ENCODE data around the gene RGS7BP. TPM values are rescaled to one million over a fixed set of nuclear protein-coding genes. Genes with fewer than 3 reads are reported as not detected.

The RGS7BP gene
- total RNA-seq, 1 experiment from 2014 or later = 0.33 TPM

DNA sequence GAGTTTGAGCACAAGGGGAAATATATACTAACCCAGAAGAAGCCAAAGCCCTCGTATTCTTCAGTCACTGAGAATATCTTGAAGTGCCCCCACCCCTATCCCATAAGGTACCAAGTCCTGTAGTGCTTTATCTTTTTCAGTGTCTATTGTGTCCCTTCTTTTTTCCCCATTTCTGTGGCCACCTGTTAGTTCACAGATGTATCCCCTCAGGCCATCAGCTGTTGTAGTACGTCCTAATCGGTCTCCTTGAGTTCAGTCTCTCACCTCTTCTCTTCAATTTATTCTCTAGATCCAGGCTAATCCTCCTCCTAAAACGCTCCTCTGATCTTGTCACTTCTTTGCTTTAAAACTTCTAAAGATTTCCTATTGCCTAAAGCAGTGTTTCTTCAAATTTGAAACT lies 10.4 kb downstream of the RGS7BP start:
- Histone ChIP-seq H2AK5ac (ENCODE audit: insufficient read length, low read length) (no peak overlapping the region), H2BK12ac (ENCODE audit: insufficient read length, low read depth, low read length) (no peak overlapping the region), H3K4me2 (ENCODE audit: insufficient read depth, insufficient read length, low read length) (no peak overlapping the region), H2BK5ac (ENCODE audit: insufficient read length, low read length) (no peak overlapping the region), H3K18ac (ENCODE audit: insufficient read length, low read depth, low read length) (no peak overlapping the region), H4K20me1 (ENCODE audit: control insufficient read depth, insufficient read depth, insufficient read length) (no peaks in the 10 kb centered on the region), H3K23me2 (ENCODE audit: insufficient read length, low read depth, low read length, poor library complexity, severe bottlenecking) (no peaks in the 10 kb centered on the region), H2BK120ac (ENCODE audit: low read depth, low read length, poor library complexity, severe bottlenecking) (no peak overlapping the region), H3K56ac (ENCODE audit: insufficient read length, low read depth, low read length) (no peak overlapping the region), H4K8ac (replicated peaks; ENCODE audit: insufficient read length, low read depth, low read length) (no peak overlapping the region), H3K23ac (ENCODE audit: insufficient read length, low read depth, low read length) (no peak overlapping the region), H3K4ac (ENCODE audit: low read depth, low read length) (no peak overlapping the region), H2AFZ (ENCODE audit: low read length) (no peak overlapping the region), H3K79me1 (ENCODE audit: insufficient read depth, low read depth, low read length, poor library complexity, severe bottlenecking) (no peaks in the 10 kb centered on the region), H3K14ac (ENCODE audit: insufficient read depth, low read length) (no peak overlapping the region), H4K5ac (ENCODE audit: insufficient read length, low read depth, low read length) (no peak overlapping the region), H3K27me3 (ENCODE audit: insufficient read depth, low read length) (no peaks in the 10 kb centered on the region), H3K27ac (ENCODE audit: insufficient read length, low read depth, low read length) (no peak overlapping the region), H2BK15ac (ENCODE audit: low read depth, low read length) (no peak overlapping the region), H4K91ac (ENCODE audit: insufficient read length, low read depth, low read length) (no peak overlapping the region), H3K4me1 (ENCODE audit: insufficient read depth, low read length) (no peaks in the 10 kb centered on the region), H3K79me2 (ENCODE audit: insufficient read depth, low read length) (no peaks in the 10 kb centered on the region), H3K9me3 (ENCODE audit: control insufficient read depth, low read depth, low read length) (no peaks in the 10 kb centered on the region), H2BK20ac (ENCODE audit: low read depth, low read length, poor library complexity, severe bottlenecking) (no peak overlapping the region), H3K9ac (ENCODE audit: extremely low read depth, insufficient read length, low read length) (no peak overlapping the region), H3T11ph (ENCODE audit: low read length) (no peak overlapping the region)
- Mint-ChIP-seq H3K4me1 (no peaks in the 10 kb centered on the region), H3K9me3 (no peaks in the 10 kb centered on the region), H3K36me3 (ENCODE audit: insufficient read depth in 1 of 3, low read depth in 3 of 3) (no peaks in the 10 kb centered on the region), H3K27ac (no peak overlapping the region), H3K4me3 (no peak overlapping the region), H3K27me3 (ENCODE audit: low read depth) (peaks cover 6% of the 10 kb centered on the region)
- WGBS (ENCODE audit: extremely low coverage, insufficient read length, low lambda C conversion rate) = no CpG with 5 or more reads among the region's 4 CpGs
- TF ChIP-seq, protein P1, sequence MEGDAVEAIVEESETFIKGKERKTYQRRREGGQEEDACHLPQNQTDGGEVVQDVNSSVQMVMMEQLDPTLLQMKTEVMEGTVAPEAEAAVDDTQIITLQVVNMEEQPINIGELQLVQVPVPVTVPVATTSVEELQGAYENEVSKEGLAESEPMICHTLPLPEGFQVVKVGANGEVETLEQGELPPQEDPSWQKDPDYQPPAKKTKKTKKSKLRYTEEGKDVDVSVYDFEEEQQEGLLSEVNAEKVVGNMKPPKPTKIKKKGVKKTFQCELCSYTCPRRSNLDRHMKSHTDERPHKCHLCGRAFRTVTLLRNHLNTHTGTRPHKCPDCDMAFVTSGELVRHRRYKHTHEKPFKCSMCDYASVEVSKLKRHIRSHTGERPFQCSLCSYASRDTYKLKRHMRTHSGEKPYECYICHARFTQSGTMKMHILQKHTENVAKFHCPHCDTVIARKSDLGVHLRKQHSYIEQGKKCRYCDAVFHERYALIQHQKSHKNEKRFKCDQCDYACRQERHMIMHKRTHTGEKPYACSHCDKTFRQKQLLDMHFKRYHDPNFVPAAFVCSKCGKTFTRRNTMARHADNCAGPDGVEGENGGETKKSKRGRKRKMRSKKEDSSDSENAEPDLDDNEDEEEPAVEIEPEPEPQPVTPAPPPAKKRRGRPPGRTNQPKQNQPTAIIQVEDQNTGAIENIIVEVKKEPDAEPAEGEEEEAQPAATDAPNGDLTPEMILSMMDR (conservative IDR thresholded peaks at IDR 0.05) = no peak
- DNase-seq = no peak

Data from H9 (cell line).